Esophagus muscularis mucosa (tissue), 4 donors: Measurements from ENCODE around the gene DNAJB13. TPM values are rescaled to one million over a fixed set of nuclear protein-coding genes. Genes with fewer than 3 reads are reported as not detected.

ENCODE experiments used
- DNase-seq: peaks from one replicate; pipeline ENCODE4 v3.0.0-alpha.2; 2017; ENCODE audit errors: extremely low spot score
- H3K27ac ChIP-seq, 4 donors: fragments of 200-600 bp; sonication (generic); replicated peaks in 1 of 4; 1 replicate in 3 of 4; 2 replicates in 1 of 4; pipeline ENCODE4 v1.5.1; 2016 to 2019; ENCODE audit warnings: mild to moderate bottlenecking in 1 of 4
- H3K27me3 ChIP-seq, 4 donors: fragments of 200-600 bp; sonication (generic); one replicate each; pipeline versions ENCODE4 v1.5.1 to v1.6.0; 2016 to 2019
- H3K36me3 ChIP-seq, 4 donors: fragments of 200-600 bp; sonication (generic); one replicate each; pipeline ENCODE4 v1.5.1; 2016 to 2019
- H3K4me1 ChIP-seq, 4 donors: fragments of 200-600 bp; sonication (generic); one replicate each; pipeline ENCODE4 v1.5.1; 2016 to 2019
- H3K4me3 ChIP-seq, 4 donors: fragments of 200-600 bp; sonication (generic); 1 replicate in 2 of 4; 2 replicates in 2 of 4; pipeline ENCODE4 v1.5.1; 2016 to 2019; ENCODE audit warnings: mild to moderate bottlenecking in 4 of 4, moderate library complexity in 1 of 4
- H3K9me3 ChIP-seq, 4 donors: fragments of 200-600 bp; sonication (generic); 1 replicate in 3 of 4; 2 replicates in 1 of 4; pipeline ENCODE4 v1.5.1; 2016 to 2019
- EP300 ChIP-seq: sonication (generic); formaldehyde crosslinking; IDR thresholded peaks from one replicate; pipeline ENCODE4 v1.6.1; 2017; ENCODE audit warnings: antibody characterized with exemption
- POLR2A ChIP-seq: fragments of 450-650 bp; IDR thresholded peaks from one replicate; pipeline ENCODE4 v1.6.1; 2017; ENCODE audit warnings: antibody characterized with exemption, moderate library complexity, mild to moderate bottlenecking, low read depth
- POLR2AphosphoS5 ChIP-seq, 2 donors: sonication (generic); formaldehyde crosslinking; IDR thresholded peaks; one replicate each; pipeline ENCODE4 v1.6.1; 2017; ENCODE audit warnings: antibody characterized with exemption in 2 of 2
- WGBS: methylation state at CpG from one replicate; pipeline ENCODE4 v1.1.5; 2018; 5-methylcytosine and 5-hydroxymethylcytosine counted together
- intact Hi-C: fragments of 100-400 bp; cut with DNase I; formaldehyde crosslinking; loops from one replicate; pipeline ENCODE4 v1.15.1; 2023
- total RNA-seq, 4 donors: library from RNA; depleted of rRNA; stranded (reverse); fragments of >200 nt; gene quantifications; one replicate each; pipeline versions ENCODE4 v1.1.0 to v1.2.1, GENCODE V29; 2016
- TF ChIP-seq, protein P1 (sequence below), 3 experiments: fragments of 200-600 bp in 2 of 3; fragments of 450-650 bp in 1 of 3; sonication (generic) in 2 of 3; IDR thresholded peaks; one replicate each; pipeline ENCODE4 v1.5.1; 2017 to 2019; ENCODE audit warnings: antibody characterized with exemption in 3 of 3, mild to moderate bottlenecking in 2 of 3, moderate library complexity in 1 of 3

Gene DNAJB13
- total RNA-seq, 4 donors from 2014 or later = not detected

DNA sequence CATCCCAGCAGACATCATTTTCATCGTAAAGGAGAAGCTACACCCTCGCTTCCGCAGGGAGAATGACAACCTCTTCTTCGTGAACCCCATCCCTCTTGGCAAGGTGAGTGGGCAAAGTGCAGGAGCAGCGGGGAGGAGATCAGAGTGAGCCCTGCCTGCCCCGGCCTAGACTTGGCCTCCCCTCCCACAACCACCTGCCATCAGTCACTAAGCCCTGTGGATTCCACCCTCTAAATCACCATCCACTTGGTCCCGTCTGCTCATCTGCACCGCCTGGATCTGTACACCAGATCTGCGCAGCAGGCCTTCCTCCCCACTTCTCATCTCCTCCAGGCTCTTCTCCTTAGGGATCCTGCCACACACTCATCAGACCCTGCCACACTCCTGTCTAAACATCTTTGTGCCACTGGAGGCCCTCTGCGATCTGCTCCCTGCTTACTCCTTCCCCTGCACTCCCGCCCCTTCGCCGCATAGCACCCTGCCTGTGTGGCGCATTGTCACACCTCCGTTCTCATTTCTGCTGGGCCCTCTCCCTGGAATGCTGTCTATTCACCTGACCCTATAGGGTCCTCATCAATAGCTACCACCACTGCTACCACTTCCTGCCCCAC lies 17.6 kb downstream of the DNAJB13 start:
- Histone ChIP-seq H3K27ac (no peak overlapping the region), H3K4me1 (peaks cover 4 to 15% (median 11%) of the 10 kb centered on the region in 4 donors), H3K36me3 (no peaks in the 10 kb centered on the region), H3K27me3 (peaks cover 0 to 14% (median 0%) of the 10 kb centered on the region in 4 donors), H3K4me3 (no peak overlapping the region), H3K9me3 (no peaks in the 10 kb centered on the region)
- 90% methylated on average over 15 of the region's 15 CpGs for WGBS
- intact Hi-C loops = loop anchor here (10.0 kb wide), 2 partner anchors 56 to 106 kb away; no protein-coding TSS in a partner anchor
- TF ChIP-seq, protein P1, sequence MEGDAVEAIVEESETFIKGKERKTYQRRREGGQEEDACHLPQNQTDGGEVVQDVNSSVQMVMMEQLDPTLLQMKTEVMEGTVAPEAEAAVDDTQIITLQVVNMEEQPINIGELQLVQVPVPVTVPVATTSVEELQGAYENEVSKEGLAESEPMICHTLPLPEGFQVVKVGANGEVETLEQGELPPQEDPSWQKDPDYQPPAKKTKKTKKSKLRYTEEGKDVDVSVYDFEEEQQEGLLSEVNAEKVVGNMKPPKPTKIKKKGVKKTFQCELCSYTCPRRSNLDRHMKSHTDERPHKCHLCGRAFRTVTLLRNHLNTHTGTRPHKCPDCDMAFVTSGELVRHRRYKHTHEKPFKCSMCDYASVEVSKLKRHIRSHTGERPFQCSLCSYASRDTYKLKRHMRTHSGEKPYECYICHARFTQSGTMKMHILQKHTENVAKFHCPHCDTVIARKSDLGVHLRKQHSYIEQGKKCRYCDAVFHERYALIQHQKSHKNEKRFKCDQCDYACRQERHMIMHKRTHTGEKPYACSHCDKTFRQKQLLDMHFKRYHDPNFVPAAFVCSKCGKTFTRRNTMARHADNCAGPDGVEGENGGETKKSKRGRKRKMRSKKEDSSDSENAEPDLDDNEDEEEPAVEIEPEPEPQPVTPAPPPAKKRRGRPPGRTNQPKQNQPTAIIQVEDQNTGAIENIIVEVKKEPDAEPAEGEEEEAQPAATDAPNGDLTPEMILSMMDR (IDR thresholded peaks at IDR 0.05) = no peak
- no peak for TF ChIP-seq EP300
- no peak for TF ChIP-seq POLR2A
- no peak for TF ChIP-seq POLR2AphosphoS5 (IDR thresholded peaks at IDR 0.05)
- DNase-seq = no peak

DNA sequence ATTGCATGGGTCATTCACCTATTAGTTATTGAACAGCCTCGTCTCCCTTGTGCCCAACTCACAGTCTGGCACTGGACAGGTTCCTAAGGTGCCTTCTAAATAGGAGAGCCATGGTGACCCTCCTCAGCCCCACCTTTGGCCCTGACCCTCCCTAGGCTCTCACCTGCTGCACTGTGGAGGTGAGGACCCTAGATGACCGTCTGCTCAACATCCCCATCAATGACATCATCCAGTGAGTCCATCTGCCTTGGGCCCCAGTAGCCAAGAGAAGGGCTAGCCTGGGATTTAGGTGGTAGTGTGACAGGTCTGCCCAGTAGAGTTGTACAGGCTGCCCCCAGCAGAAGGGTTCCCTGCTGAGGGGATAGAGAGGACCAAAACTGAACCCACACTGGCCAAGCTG lies 18.3 kb downstream of the DNAJB13 start:
- intact Hi-C loops = loop anchor here (10.0 kb wide), 2 partner anchors 56 to 106 kb away; no protein-coding TSS in a partner anchor
- no peaks in the 10 kb centered on the region for H3K9me3 ChIP-seq
- TF ChIP-seq POLR2AphosphoS5 (IDR thresholded peaks at IDR 0.05) = no peak
- TF ChIP-seq, protein P1 (IDR thresholded peaks at IDR 0.05) = no peak
- TF ChIP-seq POLR2A = no peak
- TF ChIP-seq EP300 = no peak
- no peak overlapping the region for H3K27ac ChIP-seq
- no peaks in the 10 kb centered on the region for H3K36me3 ChIP-seq
- peaks cover under 1 to 19% (median 13%) of the 10 kb centered on the region in 4 donors for H3K4me1 ChIP-seq
- H3K4me3 ChIP-seq = no peak overlapping the region
- H3K27me3 ChIP-seq = peaks cover 0 to 14% (median 0%) of the 10 kb centered on the region in 4 donors
- 78% methylated on average over 2 of the region's 2 CpGs for WGBS
- no peak for DNase-seq

DNA sequence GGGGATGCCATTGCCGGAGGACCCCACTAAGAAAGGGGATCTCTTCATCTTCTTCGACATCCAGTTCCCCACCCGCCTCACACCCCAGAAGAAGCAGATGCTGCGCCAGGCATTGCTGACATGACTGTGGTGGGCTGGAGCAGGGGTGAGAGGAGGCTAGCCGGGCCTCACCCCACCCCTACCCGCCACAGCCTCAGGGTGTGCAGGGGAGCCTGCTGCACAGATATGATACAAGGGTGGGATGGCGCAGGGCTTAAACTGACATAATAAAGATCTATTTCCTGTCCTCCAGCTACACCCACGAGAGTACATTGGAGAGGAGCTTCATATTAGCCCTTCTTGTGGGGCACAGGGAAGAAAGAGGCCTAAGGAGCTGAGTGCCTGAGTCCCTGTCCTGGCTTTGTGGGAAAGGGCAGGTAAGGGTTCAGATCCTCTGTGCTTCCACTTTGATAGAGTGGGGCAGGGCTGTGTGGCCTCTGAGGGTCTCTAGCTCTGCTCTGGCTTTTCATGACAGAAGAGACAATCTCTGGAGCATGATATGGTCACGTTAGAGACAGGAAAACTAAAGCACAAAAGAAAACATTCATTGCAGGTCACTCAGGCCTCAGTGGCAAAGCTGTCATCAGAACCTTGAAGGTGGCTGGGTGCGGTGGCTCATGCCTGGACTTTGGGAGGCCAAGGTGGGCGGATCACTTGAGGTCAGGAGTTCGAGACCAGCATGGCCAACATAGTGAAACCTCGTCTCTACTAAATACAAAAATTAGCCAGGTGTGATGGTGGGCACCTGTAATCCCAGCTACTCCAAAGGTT lies 19.4 kb downstream of the DNAJB13 start:
- Histone ChIP-seq H3K4me3 (no peak overlapping the region), H3K27me3 (peaks cover 0 to 9% (median 0%) of the 10 kb centered on the region in 4 donors), H3K4me1 (peaks cover 0 to 13% (median 7%) of the 10 kb centered on the region in 4 donors), H3K36me3 (peaks cover 0 to 9% (median 8%) of the 10 kb centered on the region in 4 donors), H3K27ac (no peak overlapping the region), H3K9me3 (no peaks in the 10 kb centered on the region)
- TF ChIP-seq POLR2A (no peak), EP300 (no peak), POLR2AphosphoS5 (IDR thresholded peaks at IDR 0.05) (no peak)
- TF ChIP-seq, protein P1 (IDR thresholded peaks at IDR 0.05) = no peak
- 89% methylated on average over 13 of the region's 13 CpGs for WGBS
- intact Hi-C loops = loop anchor here (10.0 kb wide), 2 partner anchors 55 to 105 kb away; no protein-coding TSS in a partner anchor
- DNase-seq = no peak

DNA sequence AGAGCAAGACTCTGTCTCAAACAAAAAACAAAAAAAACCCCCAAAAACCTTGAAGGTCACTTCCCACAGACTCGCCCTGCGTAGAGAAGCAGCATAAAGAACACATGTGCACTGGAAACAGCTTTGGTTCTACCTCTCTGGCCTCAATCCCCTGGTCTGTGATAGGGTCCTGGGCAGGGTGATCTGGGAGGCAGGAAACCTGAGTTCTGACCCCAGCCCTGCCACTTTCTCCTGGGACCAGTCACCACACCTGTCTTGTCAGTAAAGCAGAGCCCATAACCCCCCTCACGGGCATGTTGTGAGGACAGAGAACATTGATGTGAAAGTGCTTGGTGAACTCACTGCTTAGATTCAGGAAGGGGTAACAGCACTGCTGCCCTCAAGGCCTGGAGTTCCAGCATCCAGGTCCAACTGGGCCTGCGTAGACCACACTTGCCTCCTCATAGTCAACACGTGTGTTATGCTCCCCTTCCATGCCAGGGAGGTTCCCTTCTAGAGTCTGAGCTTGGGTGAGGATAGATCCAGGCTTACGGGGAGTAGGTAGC lies 20.4 kb downstream of the DNAJB13 start:
- TF ChIP-seq POLR2AphosphoS5 (IDR thresholded peaks at IDR 0.05) (no peak), POLR2A (no peak), EP300 (no peak)
- TF ChIP-seq, protein P1 (IDR thresholded peaks at IDR 0.05) = no peak
- intact Hi-C loops = no loop called here
- DNase-seq = no peak
- Histone ChIP-seq H3K27me3 (peaks cover 0 to under 1% (median 0%) of the 10 kb centered on the region in 4 donors), H3K4me1 (peaks cover 0 to 13% (median 6%) of the 10 kb centered on the region in 4 donors), H3K9me3 (no peaks in the 10 kb centered on the region), H3K36me3 (peaks cover 6 to 19% (median 18%) of the 10 kb centered on the region in 4 donors), H3K27ac (no peak overlapping the region), H3K4me3 (no peak overlapping the region)
- 95% methylated on average over 5 of the region's 6 CpGs for WGBS
